ENCODE results near the gene ROCK2.

- TF ChIP-seq CTCF (conservative IDR thresholded peaks at IDR 0.05) = no peak
- TF ChIP-seq EZH2 (IDR thresholded peaks at IDR 0.05; ENCODE audit: low read depth) = no peak
Measured at GRCh38 chr2:11305338-11305737, 39.1 kb downstream of the ROCK2 start.

All from PC-9 (cell line).